Measurements from ENCODE around the gene TRAK1.

The TRAK1 gene

GRCh38 chr3:42195879-42196330 is 104.7 kb downstream of the TRAK1 start:
- DNase-seq, result no peak
- no peak overlapping the region for H4K91ac ChIP-seq (ENCODE audit: low read length)
- H4K8ac ChIP-seq (ENCODE audit: low read length), result no peak overlapping the region
- WGBS, result 83% methylated on average over 3 of the region's 5 CpGs
- H3K27ac ChIP-seq (ENCODE audit: low read length, poor library complexity, severe bottlenecking), result no peak overlapping the region
- H2AK5ac ChIP-seq (ENCODE audit: low read length, severe bottlenecking), result no peak overlapping the region
- no peak overlapping the region for H2BK15ac ChIP-seq (ENCODE audit: low read depth, poor library complexity, severe bottlenecking)
- H2AFZ ChIP-seq (ENCODE audit: low read depth, low read length), result no peak overlapping the region
- no peak overlapping the region for H3K4ac ChIP-seq (ENCODE audit: low read depth in 1 of 2, low read length in 2 of 2)
- peaks cover 11% of the 10 kb centered on the region for H3K79me1 ChIP-seq (replicated peaks; ENCODE audit: low read length, poor library complexity, severe bottlenecking)
- H3K27me3 ChIP-seq (ENCODE audit: control insufficient read depth in 1 of 2, insufficient read depth in 1 of 2, low read length in 2 of 2), result no peaks in the 10 kb centered on the region
- H3K9me3 ChIP-seq (ENCODE audit: control insufficient read depth, low read length), result no peaks in the 10 kb centered on the region
- H3K4me1 ChIP-seq (ENCODE audit: control insufficient read depth, insufficient read depth, low read depth, low read length), result peaks cover 1% of the 10 kb centered on the region
- no peak overlapping the region for H3K23ac ChIP-seq (ENCODE audit: low read length in 2 of 2)
- H3K4me3 ChIP-seq (ENCODE audit: insufficient read depth in 1 of 2, low read depth in 1 of 2, low read length in 2 of 2), result no peak overlapping the region
- no peak overlapping the region for H2BK12ac ChIP-seq (ENCODE audit: low read length in 2 of 2)
- H2BK5ac ChIP-seq (ENCODE audit: low read depth, low read length, poor library complexity, severe bottlenecking), result no peak overlapping the region
- peaks cover 45 to 91% of the 10 kb centered on the region in 2 experiments for H3K36me3 ChIP-seq (ENCODE audit: control insufficient read depth in 1 of 2, insufficient read depth in 2 of 2, low read depth in 1 of 2, low read length in 2 of 2)
- H3K18ac ChIP-seq (ENCODE audit: low read depth in 1 of 2, low read length in 2 of 2), result no peak overlapping the region
- no peak overlapping the region for H3K4me2 ChIP-seq (ENCODE audit: low read length, poor library complexity, severe bottlenecking)
- no peak overlapping the region for H3K14ac ChIP-seq (ENCODE audit: low read length in 2 of 2)
- no peak overlapping the region for H3K9ac ChIP-seq (ENCODE audit: low read length)
- H2BK120ac ChIP-seq (ENCODE audit: low read depth, low read length), result no peak overlapping the region

GRCh38 chr3:42198709-42199108 is 107.6 kb downstream of the TRAK1 start:
- Histone ChIP-seq H2AK5ac (ENCODE audit: low read length, severe bottlenecking) (no peak overlapping the region), H2BK15ac (ENCODE audit: low read depth, poor library complexity, severe bottlenecking) (no peak overlapping the region), H3K27ac (ENCODE audit: low read length, poor library complexity, severe bottlenecking) (no peak overlapping the region), H3K9ac (ENCODE audit: low read length) (no peak overlapping the region), H3K4ac (ENCODE audit: low read depth in 1 of 2, low read length in 2 of 2) (no peak overlapping the region), H3K4me2 (ENCODE audit: low read length, poor library complexity, severe bottlenecking) (no peak overlapping the region), H4K8ac (ENCODE audit: low read length) (no peak overlapping the region), H3K27me3 (ENCODE audit: control insufficient read depth in 1 of 2, insufficient read depth in 1 of 2, low read length in 2 of 2) (no peaks in the 10 kb centered on the region), H3K9me3 (ENCODE audit: control insufficient read depth, low read length) (no peaks in the 10 kb centered on the region), H2BK12ac (ENCODE audit: low read length in 2 of 2) (no peak overlapping the region), H3K4me3 (ENCODE audit: insufficient read depth in 1 of 2, low read depth in 1 of 2, low read length in 2 of 2) (no peak overlapping the region), H3K14ac (ENCODE audit: low read length in 2 of 2) (no peak overlapping the region), H4K91ac (ENCODE audit: low read length) (no peak overlapping the region), H2BK120ac (ENCODE audit: low read depth, low read length) (no peak overlapping the region), H3K18ac (ENCODE audit: low read depth in 1 of 2, low read length in 2 of 2) (no peak overlapping the region), H2BK5ac (ENCODE audit: low read depth, low read length, poor library complexity, severe bottlenecking) (no peak overlapping the region), H3K79me1 (replicated peaks; ENCODE audit: low read length, poor library complexity, severe bottlenecking) (peaks cover 13% of the 10 kb centered on the region), H3K36me3 (ENCODE audit: control insufficient read depth in 1 of 2, insufficient read depth in 2 of 2, low read depth in 1 of 2, low read length in 2 of 2) (peaks cover 58 to 98% of the 10 kb centered on the region in 2 experiments), H2AFZ (ENCODE audit: low read depth, low read length) (no peak overlapping the region), H3K23ac (ENCODE audit: low read length in 2 of 2) (no peak overlapping the region), H3K4me1 (ENCODE audit: control insufficient read depth, insufficient read depth, low read depth, low read length) (no peaks in the 10 kb centered on the region)
- WGBS, result 96% methylated on average over 3 of the region's 3 CpGs
- no peak for DNase-seq

GRCh38 chr3:42202217-42202865 is 111.2 kb downstream of the TRAK1 start:
- Histone ChIP-seq H3K4me3 (ENCODE audit: insufficient read depth in 1 of 2, low read depth in 1 of 2, low read length in 2 of 2) (no peak overlapping the region), H2BK5ac (ENCODE audit: low read depth, low read length, poor library complexity, severe bottlenecking) (no peak overlapping the region), H3K4me2 (ENCODE audit: low read length, poor library complexity, severe bottlenecking) (no peak overlapping the region), H4K91ac (ENCODE audit: low read length) (no peak overlapping the region), H3K79me1 (replicated peaks; ENCODE audit: low read length, poor library complexity, severe bottlenecking) (peaks cover 16% of the 10 kb centered on the region), H2BK120ac (ENCODE audit: low read depth, low read length) (no peak overlapping the region), H3K4me1 (ENCODE audit: control insufficient read depth, insufficient read depth, low read depth, low read length) (no peaks in the 10 kb centered on the region), H2BK15ac (ENCODE audit: low read depth, poor library complexity, severe bottlenecking) (no peak overlapping the region), H3K9ac (ENCODE audit: low read length) (no peak overlapping the region), H2AFZ (ENCODE audit: low read depth, low read length) (no peak overlapping the region), H2BK12ac (ENCODE audit: low read length in 2 of 2) (no peak overlapping the region), H3K14ac (ENCODE audit: low read length in 2 of 2) (no peak overlapping the region), H3K27me3 (ENCODE audit: control insufficient read depth in 1 of 2, insufficient read depth in 1 of 2, low read length in 2 of 2) (no peaks in the 10 kb centered on the region), H3K36me3 (ENCODE audit: control insufficient read depth in 1 of 2, insufficient read depth in 2 of 2, low read depth in 1 of 2, low read length in 2 of 2) (peaks cover 54 to 100% of the 10 kb centered on the region in 2 experiments), H3K9me3 (ENCODE audit: control insufficient read depth, low read length) (no peaks in the 10 kb centered on the region), H2AK5ac (ENCODE audit: low read length, severe bottlenecking) (no peak overlapping the region), H3K18ac (ENCODE audit: low read depth in 1 of 2, low read length in 2 of 2) (no peak overlapping the region), H3K27ac (ENCODE audit: low read length, poor library complexity, severe bottlenecking) (no peak overlapping the region), H3K4ac (ENCODE audit: low read depth in 1 of 2, low read length in 2 of 2) (no peak overlapping the region), H3K23ac (ENCODE audit: low read length in 2 of 2) (no peak overlapping the region), H4K8ac (ENCODE audit: low read length) (no peak overlapping the region)
- no peak for DNase-seq
- WGBS, result 93% methylated on average over 26 of the region's 35 CpGs

- no peak overlapping the region for H3K4me3 ChIP-seq (ENCODE audit: insufficient read depth in 1 of 2, low read depth in 1 of 2, low read length in 2 of 2)
- WGBS, result 100% methylated on average over 1 of the region's 2 CpGs
- no peak overlapping the region for H2BK5ac ChIP-seq (ENCODE audit: low read depth, low read length, poor library complexity, severe bottlenecking)
Measured at GRCh38 chr3:42204867-42205599, 113.9 kb downstream of the TRAK1 start.

More at GRCh38 chr3:42204867-42205599, 113.9 kb downstream of the TRAK1 start:
- H2AFZ ChIP-seq (ENCODE audit: low read depth, low read length), result no peak overlapping the region
- H2BK120ac ChIP-seq (ENCODE audit: low read depth, low read length), result no peak overlapping the region
- no peak overlapping the region for H3K18ac ChIP-seq (ENCODE audit: low read depth in 1 of 2, low read length in 2 of 2)
- no peak overlapping the region for H3K9ac ChIP-seq (ENCODE audit: low read length)
- no peaks in the 10 kb centered on the region for H3K4me1 ChIP-seq (ENCODE audit: control insufficient read depth, insufficient read depth, low read depth, low read length)
- no peak overlapping the region for H2AK5ac ChIP-seq (ENCODE audit: low read length, severe bottlenecking)
- H4K91ac ChIP-seq (ENCODE audit: low read length), result no peak overlapping the region
- DNase-seq, result no peak
- no peaks in the 10 kb centered on the region for H3K27me3 ChIP-seq (ENCODE audit: control insufficient read depth in 1 of 2, insufficient read depth in 1 of 2, low read length in 2 of 2)
- no peak overlapping the region for H3K23ac ChIP-seq (ENCODE audit: low read length in 2 of 2)
- H4K8ac ChIP-seq (ENCODE audit: low read length), result no peak overlapping the region
- H3K79me1 ChIP-seq (replicated peaks; ENCODE audit: low read length, poor library complexity, severe bottlenecking), result peaks cover 16% of the 10 kb centered on the region
- peaks cover 52 to 100% of the 10 kb centered on the region in 2 experiments for H3K36me3 ChIP-seq (ENCODE audit: control insufficient read depth in 1 of 2, insufficient read depth in 2 of 2, low read depth in 1 of 2, low read length in 2 of 2)
- no peak overlapping the region for H2BK15ac ChIP-seq (ENCODE audit: low read depth, poor library complexity, severe bottlenecking)
- no peak overlapping the region for H3K27ac ChIP-seq (ENCODE audit: low read length, poor library complexity, severe bottlenecking)
- H2BK12ac ChIP-seq (ENCODE audit: low read length in 2 of 2), result no peak overlapping the region
- no peaks in the 10 kb centered on the region for H3K9me3 ChIP-seq (ENCODE audit: control insufficient read depth, low read length)
- no peak overlapping the region for H3K4ac ChIP-seq (ENCODE audit: low read depth in 1 of 2, low read length in 2 of 2)
- no peak overlapping the region for H3K14ac ChIP-seq (ENCODE audit: low read length in 2 of 2)
- no peak overlapping the region for H3K4me2 ChIP-seq (ENCODE audit: low read length, poor library complexity, severe bottlenecking)
